SJSA1 (cell line): ENCODE measurements around the gene CEP85L. TPM values are rescaled to one million over a fixed set of nuclear protein-coding genes. Genes with fewer than 3 reads are reported as not detected.

Experiments
- DNase-seq, 2 experiments: peaks; one replicate each; pipeline ENCODE4 v3.0.0-alpha.2; 2015 to 2020; ENCODE audit warnings: low spot score in 2 of 2, low read depth in 1 of 2
- H3K27ac ChIP-seq: fragments of 250-450 bp; sonication (Bioruptor Pico); 2 replicates; pipeline ENCODE4 v1.5.1; 2020; ENCODE audit warnings: mild to moderate bottlenecking, moderate library complexity
- H3K27me3 ChIP-seq: fragments of 250-450 bp; sonication (Bioruptor Pico); replicated peaks from 2 replicates; pipeline ENCODE4 v1.5.1; 2020; ENCODE audit warnings: mild to moderate bottlenecking, moderate library complexity
- H3K36me3 ChIP-seq: fragments of 250-450 bp; sonication (Bioruptor Pico); 2 replicates; pipeline ENCODE4 v1.5.1; 2020; ENCODE audit warnings: mild to moderate bottlenecking
- H3K4me1 ChIP-seq: fragments of 250-450 bp; sonication (Bioruptor Pico); replicated peaks from 2 replicates; pipeline ENCODE4 v1.6.1; 2021; ENCODE audit warnings: mild to moderate bottlenecking
- H3K4me3 ChIP-seq: fragments of 250-450 bp; sonication (Bioruptor Pico); 2 replicates; pipeline ENCODE4 v1.5.1; 2020; ENCODE audit warnings: mild to moderate bottlenecking
- H3K9me3 ChIP-seq: fragments of 250-450 bp; sonication (Bioruptor Pico); replicated peaks from 2 replicates; pipeline ENCODE4 v1.5.1; 2020; ENCODE audit warnings: mild to moderate bottlenecking
- total RNA-seq: library from RNA; depleted of rRNA; stranded (reverse); fragments of >200 nt; shearing (Covaris generic); gene quantifications from 2 replicates; pipeline ENCODE4 v1.2.3, GENCODE V29; 2014

The CEP85L gene
- total RNA-seq, 1 experiment from 2014 or later: 12.7 TPM

DNA sequence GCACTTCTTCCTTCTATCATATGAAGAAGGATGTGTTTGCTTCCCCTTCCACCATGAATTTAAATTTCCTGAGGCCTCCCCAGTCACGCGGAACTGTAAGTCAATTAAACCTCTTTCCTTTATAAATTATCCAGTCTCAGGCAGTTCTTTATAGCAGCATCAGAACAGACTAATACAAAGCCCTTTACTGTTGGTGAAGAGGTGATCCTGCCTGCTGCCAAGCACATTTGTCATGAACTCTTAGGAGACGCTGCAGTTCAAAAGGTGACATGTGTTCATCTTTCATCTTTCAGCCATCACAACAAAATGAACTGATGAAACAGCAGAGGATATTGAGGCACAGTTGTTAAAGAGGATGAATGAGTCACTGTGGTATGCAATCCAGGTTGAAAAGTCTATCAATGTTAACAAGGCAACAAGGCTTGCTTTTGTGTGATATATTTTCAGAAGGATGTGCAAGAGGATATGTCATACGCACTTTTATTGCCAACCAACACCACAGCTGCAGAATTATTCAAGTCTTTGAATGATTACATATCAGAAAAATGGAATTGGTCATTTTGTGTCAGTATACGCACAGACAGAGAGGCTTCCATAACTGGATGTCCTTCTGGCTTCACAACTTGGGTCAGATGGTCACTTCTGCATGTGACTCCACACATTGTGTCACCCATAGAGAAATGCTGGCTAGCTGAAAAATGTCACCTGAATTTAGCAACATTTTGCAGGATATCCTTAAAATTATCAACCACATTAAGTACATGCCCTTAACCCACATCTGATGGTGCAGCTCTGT, 155.7 kb downstream of the CEP85L start:
- Histone ChIP-seq H3K27me3 (no peaks in the 10 kb centered on the region), H3K9me3 (no peaks in the 10 kb centered on the region), H3K4me1 (no peaks in the 10 kb centered on the region), H3K4me3 (no peak overlapping the region), H3K36me3 (peaks cover 16% of the 10 kb centered on the region), H3K27ac (no peak overlapping the region)
- no peak for DNase-seq

DNA sequence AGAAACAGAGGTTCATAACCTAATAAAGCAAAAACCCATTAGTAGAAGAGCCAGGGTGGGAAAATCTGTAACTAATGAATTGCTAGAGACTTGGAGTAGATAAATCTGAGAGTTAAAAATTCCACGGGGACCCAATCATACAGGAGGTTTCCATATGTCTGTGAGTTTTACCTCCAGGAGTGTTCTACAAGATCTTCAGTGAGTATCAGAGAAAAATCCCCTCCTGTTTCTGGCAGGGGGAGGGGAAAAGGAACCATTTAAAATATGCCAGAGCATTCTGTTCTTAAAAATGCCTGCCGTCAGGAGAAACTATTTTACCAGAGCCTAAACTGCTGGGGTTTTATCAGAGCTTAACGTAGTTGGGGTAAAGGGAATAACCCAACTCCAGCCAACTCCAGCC, 157.3 kb downstream of the CEP85L start:
- H3K4me1 ChIP-seq: no peaks in the 10 kb centered on the region
- H3K27ac ChIP-seq: no peak overlapping the region
- H3K36me3 ChIP-seq: peaks cover 23% of the 10 kb centered on the region
- DNase-seq: no peak
- H3K9me3 ChIP-seq: no peaks in the 10 kb centered on the region
- H3K27me3 ChIP-seq: no peaks in the 10 kb centered on the region
- no peak overlapping the region for H3K4me3 ChIP-seq

DNA sequence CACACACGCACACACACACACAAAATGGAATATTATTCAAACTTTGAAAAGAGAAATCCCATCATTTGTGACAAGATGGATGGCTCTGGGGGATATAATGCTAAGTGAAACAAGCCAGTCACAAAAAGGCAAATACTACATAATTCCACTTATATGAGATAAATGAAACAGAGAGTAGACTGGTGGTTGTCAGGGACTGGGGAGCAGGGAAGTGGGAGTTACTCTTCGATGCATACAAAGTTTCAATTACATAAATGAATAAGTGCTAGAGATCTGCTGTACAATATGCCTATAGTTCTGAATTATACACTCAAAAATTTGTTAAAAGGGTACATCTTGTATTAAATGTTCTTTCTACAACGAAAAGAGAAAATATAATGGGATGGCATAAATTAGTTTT, 161.4 kb downstream of the CEP85L start:
- Histone ChIP-seq H3K9me3 (no peaks in the 10 kb centered on the region), H3K4me3 (no peak overlapping the region), H3K4me1 (no peaks in the 10 kb centered on the region), H3K27ac (no peak overlapping the region), H3K27me3 (no peaks in the 10 kb centered on the region), H3K36me3 (peaks cover 27% of the 10 kb centered on the region)
- DNase-seq: no peak

DNA sequence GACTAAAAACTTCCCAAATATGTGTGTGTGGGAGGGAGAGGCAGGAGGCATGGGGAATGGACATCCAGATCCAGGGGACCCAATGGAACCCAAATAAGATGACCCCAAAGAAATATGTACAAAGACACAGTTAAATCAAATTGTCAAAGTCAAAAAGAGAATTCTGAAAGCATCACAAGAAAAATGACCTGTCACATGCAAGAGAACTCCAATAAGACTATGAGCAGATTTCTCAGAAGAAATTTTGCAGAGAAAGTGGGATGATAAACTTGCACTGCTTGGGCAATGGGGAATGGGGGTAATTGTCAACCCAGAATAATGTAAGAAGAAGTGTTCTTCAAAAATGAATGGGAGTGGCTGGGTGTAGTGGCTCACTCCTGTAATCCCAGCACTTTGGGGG, 162.8 kb downstream of the CEP85L start:
- Histone ChIP-seq H3K27me3 (no peaks in the 10 kb centered on the region), H3K27ac (no peak overlapping the region), H3K4me1 (no peaks in the 10 kb centered on the region), H3K4me3 (no peak overlapping the region), H3K36me3 (peaks cover 27% of the 10 kb centered on the region), H3K9me3 (no peaks in the 10 kb centered on the region)
- DNase-seq: no peak

GRCh38 chr6:118485601-118486550, 165.5 kb downstream of the CEP85L start:
- no peak for DNase-seq
- H3K27me3 ChIP-seq: no peaks in the 10 kb centered on the region

GRCh38 chr6:118476551-118476950, 174.8 kb downstream of the CEP85L start:
- H3K27ac ChIP-seq: no peak overlapping the region
- no peak overlapping the region for H3K4me3 ChIP-seq
- no peaks in the 10 kb centered on the region for H3K4me1 ChIP-seq
- H3K9me3 ChIP-seq: no peaks in the 10 kb centered on the region
- no peaks in the 10 kb centered on the region for H3K27me3 ChIP-seq
- DNase-seq: no peak
- peaks cover 6% of the 10 kb centered on the region; the same call in 1 of the 2 replicates for H3K36me3 ChIP-seq

More at GRCh38 chr6:118485601-118486550, 165.5 kb downstream of the CEP85L start:
- no peak overlapping the region for H3K4me3 ChIP-seq
- H3K4me1 ChIP-seq: no peaks in the 10 kb centered on the region
- peaks cover 20% of the 10 kb centered on the region for H3K36me3 ChIP-seq
- no peak overlapping the region for H3K27ac ChIP-seq
- no peaks in the 10 kb centered on the region for H3K9me3 ChIP-seq

GRCh38 chr6:118473266-118473665, 178.1 kb downstream of the CEP85L start:
- Histone ChIP-seq H3K36me3 (no peaks in the 10 kb centered on the region; the same call in 1 of the 2 replicates), H3K4me3 (no peak overlapping the region), H3K4me1 (no peaks in the 10 kb centered on the region), H3K27ac (no peak overlapping the region), H3K9me3 (no peaks in the 10 kb centered on the region), H3K27me3 (no peaks in the 10 kb centered on the region)
- no peak for DNase-seq

- Histone ChIP-seq H3K27me3 (no peaks in the 10 kb centered on the region), H3K4me3 (no peak overlapping the region), H3K4me1 (no peaks in the 10 kb centered on the region), H3K36me3 (peaks cover 12% of the 10 kb centered on the region), H3K9me3 (no peaks in the 10 kb centered on the region), H3K27ac (no peak overlapping the region)
- no peak for DNase-seq
Observed at GRCh38 chr6:118469468-118469867, 181.9 kb downstream of the CEP85L start.

DNA sequence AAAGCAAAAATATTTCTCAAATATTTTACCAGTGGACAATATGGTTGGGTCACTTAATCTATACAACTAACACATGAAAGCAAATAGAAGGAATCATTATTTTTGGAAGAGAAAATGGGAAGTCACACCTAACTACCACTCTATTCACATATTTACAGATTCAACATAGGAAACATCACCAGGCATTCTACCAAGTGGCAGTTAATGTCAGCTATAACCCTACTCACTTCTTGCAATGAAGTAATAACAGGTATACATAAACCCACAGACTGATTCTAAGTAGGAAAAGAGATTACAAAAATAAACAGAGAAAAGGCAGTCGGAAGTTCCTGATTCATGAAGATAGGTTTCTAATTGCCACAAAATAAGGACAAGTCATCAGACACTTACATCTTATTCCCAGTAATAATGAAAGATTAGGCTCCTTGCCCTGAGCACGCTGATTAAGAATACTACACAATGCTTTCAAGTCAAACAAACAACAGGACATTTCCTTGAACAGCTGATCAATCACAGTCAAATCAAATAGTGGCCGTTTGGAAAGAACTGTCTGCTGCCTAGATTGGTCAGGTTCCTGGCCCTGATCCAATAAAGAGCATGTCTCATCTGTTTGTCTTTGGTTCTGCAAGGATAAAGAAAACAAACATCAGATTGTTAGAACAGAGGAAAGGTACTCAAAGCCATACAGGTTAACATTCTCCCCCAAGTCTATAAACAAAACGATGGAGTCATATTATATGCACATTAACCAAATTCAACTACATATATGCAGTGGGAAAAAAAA, 182.5 kb downstream of the CEP85L start:
- no peak for DNase-seq

GRCh38 chr6:118467181-118467580, 184.2 kb downstream of the CEP85L start:
- peaks cover 12% of the 10 kb centered on the region for H3K36me3 ChIP-seq
- no peaks in the 10 kb centered on the region for H3K4me1 ChIP-seq
- no peak overlapping the region for H3K27ac ChIP-seq
- DNase-seq: no peak
- no peak overlapping the region for H3K4me3 ChIP-seq
- no peaks in the 10 kb centered on the region for H3K9me3 ChIP-seq
- no peaks in the 10 kb centered on the region for H3K27me3 ChIP-seq

More for the DNA sequence above, 182.5 kb downstream of the CEP85L start:
- H3K36me3 ChIP-seq: peaks cover 12% of the 10 kb centered on the region
- H3K27ac ChIP-seq: no peak overlapping the region
- no peaks in the 10 kb centered on the region for H3K27me3 ChIP-seq
- no peak overlapping the region for H3K4me3 ChIP-seq
- no peaks in the 10 kb centered on the region for H3K4me1 ChIP-seq
- H3K9me3 ChIP-seq: no peaks in the 10 kb centered on the region

- Histone ChIP-seq H3K9me3 (no peaks in the 10 kb centered on the region), H3K27me3 (no peaks in the 10 kb centered on the region), H3K27ac (no peak overlapping the region), H3K4me3 (no peak overlapping the region), H3K36me3 (peaks cover 12% of the 10 kb centered on the region), H3K4me1 (no peaks in the 10 kb centered on the region)
- DNase-seq: no peak
Observed at GRCh38 chr6:118464620-118465019, 186.8 kb downstream of the CEP85L start.

DNA sequence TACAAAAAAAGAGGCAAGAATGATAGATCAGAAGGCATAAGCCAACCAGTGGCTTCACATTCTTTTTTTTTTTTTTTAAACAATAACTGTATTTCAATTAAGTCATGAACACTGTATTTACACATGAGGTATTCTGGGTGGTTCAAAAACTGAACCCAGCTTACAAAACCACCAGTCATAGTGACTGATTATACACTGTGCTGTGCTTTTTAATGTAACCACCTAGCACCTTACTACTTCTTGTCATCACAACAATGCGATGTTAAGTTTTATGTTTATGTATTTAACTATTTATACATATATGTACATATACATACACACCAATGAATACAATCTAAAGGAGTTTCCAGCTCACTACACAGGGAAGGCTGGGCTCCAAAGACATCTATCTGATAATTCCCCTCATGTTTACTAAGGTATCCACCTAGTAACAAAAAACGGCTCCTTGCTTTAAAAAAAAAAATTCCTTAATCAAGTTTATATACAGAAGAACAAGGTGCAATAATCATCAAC, 190.4 kb downstream of the CEP85L start:
- H3K4me1 ChIP-seq: no peaks in the 10 kb centered on the region
- H3K27ac ChIP-seq: no peak overlapping the region
- no peak overlapping the region for H3K4me3 ChIP-seq
- no peaks in the 10 kb centered on the region for H3K27me3 ChIP-seq
- H3K9me3 ChIP-seq: no peaks in the 10 kb centered on the region
- H3K36me3 ChIP-seq: 0 out of 2 replicates have a peak, but pooled peaks cover 5% of the 10 kb centered on the region
- no peak for DNase-seq

- no peaks in the 10 kb centered on the region for H3K36me3 ChIP-seq
- H3K27ac ChIP-seq: no peak overlapping the region
- no peaks in the 10 kb centered on the region for H3K4me1 ChIP-seq
Observed at GRCh38 chr6:118456982-118457381, 194.4 kb downstream of the CEP85L start.

More at GRCh38 chr6:118456982-118457381, 194.4 kb downstream of the CEP85L start:
- H3K9me3 ChIP-seq: peaks cover 7% of the 10 kb centered on the region; the same call in 1 of the 2 replicates
- no peak for DNase-seq
- H3K27me3 ChIP-seq: no peaks in the 10 kb centered on the region
- no peak overlapping the region for H3K4me3 ChIP-seq
